Caco-2 (cell line): ENCODE measurements around the gene WWTR1. TPM values are rescaled to one million over a fixed set of nuclear protein-coding genes. Genes with fewer than 3 reads are reported as not detected.

Experiments
- BruUV-seq: library from RNA; stranded (reverse); fragments of 400-500 nt; replicated peaks from 2 replicates; lab custom pipeline; 2021; lab: Mats Ljungman, UMichigan
- CTCF ChIA-PET: fragments of 300-600 bp; sonication (Branson Sonifier 250); formaldehyde crosslinking; loops from one replicate; lab custom pipeline; 2022; ENCODE audit warnings: antibody characterized with exemption; lab: Charles Lee
- POLR2A ChIA-PET: fragments of 300-600 bp; sonication (Branson Sonifier 250); formaldehyde crosslinking; loops from one replicate; lab custom pipeline; 2022; ENCODE audit warnings: antibody characterized with exemption; lab: Charles Lee
- DNase-seq, 2 experiments: peaks; one replicate each; pipeline versions ENCODE4 v3.0.0 to v3.0.0-alpha.2; 2020 to 2022
- H3K27me3 ChIP-seq: replicated peaks from 2 replicates; pipeline ENCODE4 v1.6.0; 2011; ENCODE audit warnings: low read length; ENCODE audit not compliant: control insufficient read depth, insufficient read depth
- H3K36me3 ChIP-seq: 2 replicates; pipeline ENCODE4 v1.5.1; 2011; ENCODE audit warnings: low read length; ENCODE audit not compliant: control insufficient read depth, insufficient read depth
- H3K4me1 ChIP-seq: fragments of 250-450 bp; sonication (Bioruptor Pico); 2 replicates; pipeline ENCODE4 v1.5.1; 2020; ENCODE audit warnings: mild to moderate bottlenecking
- H3K4me3 ChIP-seq: 2 replicates; pipeline ENCODE4 v1.5.1; 2011; ENCODE audit warnings: low read depth, mild to moderate bottlenecking, control low read depth, low read length
- H3K9me3 ChIP-seq: fragments of 250-450 bp; sonication (Bioruptor Pico); 2 replicates; pipeline ENCODE4 v1.5.1; 2020; ENCODE audit warnings: mild to moderate bottlenecking, moderate library complexity
- H3K27ac Mint-ChIP-seq: one replicate; pipeline ENCODE4 v1.8.0; 2022; ENCODE audit warnings: mixed read lengths; ENCODE audit not compliant: unreplicated experiment
- H3K27me3 Mint-ChIP-seq: one replicate; pipeline ENCODE4 v1.8.0; 2022; ENCODE audit warnings: mixed read lengths; ENCODE audit not compliant: insufficient read depth, unreplicated experiment
- H3K36me3 Mint-ChIP-seq: one replicate; pipeline ENCODE4 v1.8.0; 2022; ENCODE audit warnings: mild to moderate bottlenecking, mixed read lengths; ENCODE audit not compliant: insufficient read depth, unreplicated experiment
- H3K4me1 Mint-ChIP-seq: one replicate; pipeline ENCODE4 v1.8.0; 2022; ENCODE audit warnings: low read depth, mixed read lengths; ENCODE audit not compliant: unreplicated experiment
- H3K4me3 Mint-ChIP-seq: one replicate; pipeline ENCODE4 v1.8.0; 2022; ENCODE audit warnings: mild to moderate bottlenecking, moderate library complexity, mixed read lengths; ENCODE audit not compliant: unreplicated experiment
- H3K9me3 Mint-ChIP-seq: one replicate; pipeline ENCODE4 v1.8.0; 2022; ENCODE audit warnings: mixed read lengths; ENCODE audit not compliant: unreplicated experiment
- CTCF ChIP-seq, 2 experiments: fragments of 200-600 bp in 1 of 2; IDR thresholded peaks; 1 replicate in 1 of 2; 2 replicates in 1 of 2; pipeline versions ENCODE4 v1.5.1 to v1.8.0; 2011 to 2022; ENCODE audit warnings: antibody characterized with exemption in 1 of 2, control low read depth in 1 of 2, inconsistent platforms in 1 of 2, low read depth in 1 of 2, low read length in 1 of 2, mild to moderate bottlenecking in 1 of 2, moderate library complexity in 1 of 2; ENCODE audit not compliant: insufficient read depth in 1 of 2, severe bottlenecking in 1 of 2, unreplicated experiment in 1 of 2
- intact Hi-C: fragments of 100-400 bp; cut with micrococcal nuclease; formaldehyde crosslinking; loops from one replicate; pipeline ENCODE4 v1.10.0; 2022; ENCODE audit not compliant: unreplicated experiment
- total RNA-seq: library from RNA; stranded (reverse); gene quantifications from 2 replicates; pipeline ENCODE4 v1.2.3, GENCODE V29; 2022

The WWTR1 gene
- total RNA-seq, 1 experiment from 2014 or later, result 16.2 TPM

GRCh38 chr3:149639093-149639486 is 18.7 kb downstream of the WWTR1 start:
- no peak for TF ChIP-seq CTCF (IDR thresholded peaks at IDR 0.05; ENCODE audit: insufficient read depth in 1 of 2, low read depth in 1 of 2, low read length in 1 of 2, severe bottlenecking in 1 of 2, unreplicated experiment in 1 of 2)
- Mint-ChIP-seq H3K27me3 (no peaks in the 10 kb centered on the region), H3K4me1 (peaks cover 12% of the 10 kb centered on the region), H3K4me3 (no peak overlapping the region), H3K36me3 (no peaks in the 10 kb centered on the region), H3K27ac (no peak overlapping the region), H3K9me3 (no peaks in the 10 kb centered on the region)
- Histone ChIP-seq H3K4me1 (peaks cover 22% of the 10 kb centered on the region), H3K36me3 (no peaks in the 10 kb centered on the region), H3K9me3 (no peaks in the 10 kb centered on the region), H3K4me3 (no peak overlapping the region), H3K27me3 (no peaks in the 10 kb centered on the region)
- POLR2A ChIA-PET, result no interaction called here
- DNase-seq, result no peak
- no TSS peak for BruUV-seq
- intact Hi-C loops, result no loop called here
- CTCF ChIA-PET, result interaction anchor here (0.6 kb wide), 1 partner anchor 50 kb away, joined by 3 read pairs; no protein-coding TSS in a partner anchor

- Histone ChIP-seq H3K4me1 (peaks cover 16% of the 10 kb centered on the region), H3K4me3 (no peak overlapping the region), H3K27me3 (no peaks in the 10 kb centered on the region), H3K36me3 (no peaks in the 10 kb centered on the region), H3K9me3 (no peaks in the 10 kb centered on the region)
- Mint-ChIP-seq H3K4me1 (peaks cover 6% of the 10 kb centered on the region), H3K27ac (no peak overlapping the region), H3K4me3 (no peak overlapping the region), H3K27me3 (no peaks in the 10 kb centered on the region), H3K9me3 (no peaks in the 10 kb centered on the region), H3K36me3 (no peaks in the 10 kb centered on the region)
- POLR2A ChIA-PET, result no interaction called here
- no TSS peak for BruUV-seq
- CTCF ChIA-PET, result interaction anchor here (0.5 kb wide), 1 partner anchor 67 kb away, joined by 4 read pairs; no protein-coding TSS in a partner anchor
- intact Hi-C loops, result no loop called here
- no peak for DNase-seq
- no peak for TF ChIP-seq CTCF (IDR thresholded peaks at IDR 0.05; ENCODE audit: insufficient read depth in 1 of 2, low read depth in 1 of 2, low read length in 1 of 2, severe bottlenecking in 1 of 2, unreplicated experiment in 1 of 2)
These were observed 19.4 kb downstream of the WWTR1 start for GRCh38 chr3:149638228-149639092.

GRCh38 chr3:149635396-149635795 is 22.4 kb downstream of the WWTR1 start:
- Mint-ChIP-seq H3K27ac (no peak overlapping the region), H3K4me3 (no peak overlapping the region), H3K27me3 (no peaks in the 10 kb centered on the region), H3K4me1 (no peaks in the 10 kb centered on the region), H3K36me3 (no peaks in the 10 kb centered on the region), H3K9me3 (no peaks in the 10 kb centered on the region)
- no peak for DNase-seq
- POLR2A ChIA-PET, result no interaction called here
- CTCF ChIA-PET, result no interaction called here
- Histone ChIP-seq H3K27me3 (no peaks in the 10 kb centered on the region), H3K4me3 (no peak overlapping the region), H3K9me3 (no peaks in the 10 kb centered on the region), H3K4me1 (no peaks in the 10 kb centered on the region), H3K36me3 (no peaks in the 10 kb centered on the region)
- BruUV-seq, result no TSS peak
- intact Hi-C loops, result no loop called here
- TF ChIP-seq CTCF (IDR thresholded peaks at IDR 0.05; ENCODE audit: insufficient read depth in 1 of 2, low read depth in 1 of 2, low read length in 1 of 2, severe bottlenecking in 1 of 2, unreplicated experiment in 1 of 2), result no peak
